Activated CD4-positive, CD25-positive, alpha-beta regulatory T cell treated with anti-CD3 and anti-CD28 coated beads, Interleukin-2, amount 50 U/mL, for 16 hours (primary cell): ENCODE results near the gene CD81.

Experiments used
- DNase-seq: peaks from one replicate; pipeline ENCODE4 v3.0.0-alpha.2; 2020; ENCODE audit warnings: low read depth, low spot score

The CD81 gene

DNA sequence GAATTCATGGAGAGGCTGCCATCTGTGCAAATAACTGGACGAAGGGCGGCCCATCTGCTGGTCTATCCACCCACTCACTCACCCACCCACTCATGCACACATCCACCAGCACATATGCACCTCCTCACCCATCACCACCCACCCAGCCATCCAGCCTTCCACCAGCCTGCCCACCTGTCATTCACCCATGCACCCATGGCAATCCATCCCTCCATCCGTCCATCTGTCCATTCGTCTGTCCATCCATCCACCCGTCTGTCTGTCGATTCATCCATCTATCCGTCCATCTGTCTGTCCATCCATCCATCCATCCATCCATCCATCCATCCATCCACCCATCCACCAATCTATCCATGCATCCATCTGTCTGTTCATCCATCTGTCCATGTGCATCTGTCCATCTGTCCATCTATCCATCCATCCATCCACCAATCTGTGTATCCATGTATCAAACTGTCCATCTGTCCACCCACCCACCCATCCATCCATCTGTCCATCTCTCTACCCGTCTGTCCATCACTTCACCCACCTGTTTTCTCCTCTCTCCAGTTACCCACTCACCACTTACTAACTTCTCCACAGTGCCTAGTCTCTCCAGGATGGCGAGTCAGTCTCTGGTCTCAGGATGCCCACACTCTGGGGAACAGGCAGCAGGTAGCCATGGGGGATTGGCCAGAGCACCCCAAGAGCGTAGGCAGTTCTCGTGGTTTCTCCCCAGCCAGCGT lies 58.3 kb downstream of the CD81 start:
- no peak for DNase-seq

- no peak for DNase-seq
Measured at GRCh38 chr11:2436013-2436520, 59.0 kb downstream of the CD81 start.

DNA sequence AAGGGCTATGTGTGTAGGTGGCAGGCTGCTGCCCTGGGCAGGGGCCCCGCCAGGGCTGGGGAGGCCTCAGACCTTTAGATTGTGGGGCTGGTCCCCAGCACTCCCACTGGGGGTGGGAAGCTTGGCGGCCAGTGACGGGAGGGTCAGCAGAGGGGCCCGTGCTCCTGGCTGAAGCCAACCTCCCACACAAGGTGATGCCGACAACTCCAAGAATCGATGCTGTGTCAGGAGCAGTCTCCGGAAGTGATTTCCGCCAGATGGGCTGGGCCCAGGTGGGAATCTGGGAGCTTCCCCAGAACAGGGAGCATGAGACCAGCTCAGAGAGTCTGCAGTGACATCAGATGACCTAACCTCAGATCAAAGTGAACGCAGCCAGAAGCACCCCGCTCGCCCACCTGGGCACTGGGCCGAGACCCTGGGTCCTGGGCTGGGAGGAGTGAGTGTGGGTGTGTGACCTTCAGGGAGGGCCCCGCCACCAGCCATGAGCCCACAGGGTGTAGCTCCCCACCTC lies 59.5 kb downstream of the CD81 start:
- DNase-seq, result no peak

DNA sequence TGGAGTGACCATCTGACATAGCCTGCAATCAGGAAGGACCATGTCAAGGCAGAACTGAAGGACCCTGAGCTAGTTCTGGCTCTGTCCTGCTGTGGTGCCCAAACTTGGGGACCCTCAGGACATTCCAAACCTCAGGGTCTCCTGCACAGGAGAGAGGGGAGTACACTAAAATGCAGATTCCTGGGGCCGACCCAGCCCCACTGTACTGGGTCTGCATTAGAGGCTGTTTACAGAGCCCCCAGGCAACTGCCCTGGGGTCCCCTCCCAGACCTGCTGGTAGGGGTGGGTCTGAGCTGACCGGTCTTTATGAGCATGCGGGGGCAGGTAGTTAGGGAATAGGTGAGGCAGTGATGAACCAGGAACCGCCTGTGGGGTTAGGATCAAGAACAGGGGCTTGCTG lies 60.4 kb downstream of the CD81 start:
- DNase-seq, result no peak

- no peak for DNase-seq
Measured at GRCh38 chr11:2439820-2440219, 62.7 kb downstream of the CD81 start.

GRCh38 chr11:2440646-2441045 lies 63.5 kb downstream of the CD81 start:
- DNase-seq, result no peak

GRCh38 chr11:2441171-2441570 lies 64.1 kb downstream of the CD81 start:
- no peak for DNase-seq

GRCh38 chr11:2442589-2442988 lies 65.5 kb downstream of the CD81 start:
- no peak for DNase-seq

GRCh38 chr11:2443406-2443805 lies 66.3 kb downstream of the CD81 start:
- DNase-seq, result no peak

- peak; percentile 53 for DNase-seq
Measured at GRCh38 chr11:2443881-2444820, 67.0 kb downstream of the CD81 start, which contains the start of gene TRPM5. TRPM5 (minus strand) TSS chr11:2444514; CDS start chr11:2423036, 21,478 bp downstream.

DNA sequence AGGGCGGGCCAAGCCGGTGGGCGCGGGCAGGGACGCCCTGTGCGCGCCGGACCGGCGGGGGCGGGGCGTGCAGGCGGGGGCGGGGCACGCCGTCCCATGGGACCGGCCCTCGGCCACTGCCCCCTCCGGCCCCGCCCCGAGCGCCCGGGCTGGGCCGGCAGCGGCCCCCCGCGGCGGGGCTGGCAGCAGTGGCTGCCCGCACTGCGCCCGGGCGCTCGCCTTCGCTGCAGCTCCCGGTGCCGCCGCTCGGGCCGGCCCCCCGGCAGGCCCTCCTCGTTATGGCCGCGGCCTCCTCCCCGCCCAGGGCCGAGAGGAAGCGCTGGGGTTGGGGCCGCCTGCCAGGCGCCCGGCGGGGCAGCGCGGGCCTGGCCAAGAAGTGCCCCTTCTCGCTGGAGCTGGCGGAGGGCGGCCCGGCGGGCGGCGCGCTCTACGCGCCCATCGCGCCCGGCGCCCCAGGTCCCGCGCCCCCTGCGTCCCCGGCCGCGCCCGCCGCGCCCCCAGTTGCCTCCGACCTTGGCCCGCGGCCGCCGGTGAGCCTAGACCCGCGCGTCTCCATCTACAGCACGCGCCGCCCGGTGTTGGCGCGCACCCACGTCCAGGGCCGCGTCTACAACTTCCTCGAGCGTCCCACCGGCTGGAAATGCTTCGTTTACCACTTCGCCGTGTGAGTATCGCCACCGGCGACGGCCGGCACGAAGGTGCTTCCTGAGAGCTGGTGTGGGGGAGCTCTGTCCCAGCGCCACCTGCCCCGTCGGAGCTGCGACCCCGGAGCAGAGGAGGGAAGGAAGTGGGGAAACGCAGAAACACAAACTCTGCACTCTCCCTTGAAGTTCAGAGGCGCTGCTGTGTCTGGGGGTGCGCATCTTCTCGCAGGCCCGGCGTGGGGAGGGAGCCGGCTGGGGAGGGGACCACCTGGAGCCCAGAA lies 68.0 kb downstream of the CD81 start, which contains the start of gene KCNQ1:
KCNQ1 (plus strand) TSS at position 188 of the 925 bp plus-strand sequence; CDS start at position 279, 91 bp downstream.
- no peak for DNase-seq

- no peak for DNase-seq
Measured at GRCh38 chr11:2445746-2446551, 68.8 kb downstream of the CD81 start.

DNA sequence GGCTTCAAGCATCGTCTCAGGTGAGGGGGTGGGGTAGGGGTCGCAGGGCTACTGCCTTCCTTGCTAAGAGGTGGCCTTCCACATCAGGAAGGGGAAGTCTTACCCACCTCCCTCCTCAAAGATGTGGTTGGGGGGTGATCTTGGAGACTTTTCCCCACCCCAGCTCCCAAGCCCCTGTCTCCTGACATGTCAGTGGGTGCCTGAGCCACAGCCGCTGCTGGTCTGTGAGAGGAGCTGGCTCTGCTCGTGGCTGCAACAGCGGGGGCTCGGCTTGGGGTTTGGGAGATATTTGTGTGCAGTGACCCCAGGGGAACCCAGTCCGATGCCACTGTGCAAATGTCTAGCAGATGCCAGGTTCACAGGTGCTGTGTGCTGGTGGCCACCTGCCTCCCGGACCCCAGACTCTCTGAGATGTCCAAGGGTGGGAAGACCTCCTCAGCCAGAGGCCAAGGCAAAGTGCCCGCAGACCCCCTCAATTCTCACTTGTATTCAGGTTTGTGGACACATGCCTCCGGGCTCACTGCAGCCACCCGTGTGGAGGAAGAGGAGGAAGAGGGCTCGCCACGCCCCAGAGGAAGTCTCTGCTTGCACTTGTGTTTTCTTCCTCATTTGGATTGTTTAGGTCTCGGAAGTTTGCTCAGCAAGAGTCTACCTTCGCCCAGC lies 69.6 kb downstream of the CD81 start:
- no peak for DNase-seq
